ENCODE measurements around the gene SPCS1. TPM values are rescaled to one million over a fixed set of nuclear protein-coding genes. Genes with fewer than 3 reads are reported as not detected.

Gene SPCS1
- total and polyA plus RNA-seq, 7 donors: 55.7 to 133 (median 85.6) TPM

- Histone ChIP-seq H3K4me3 (peak overlapping the region; percentile 90), H3K4me1 (peaks cover 25% of the 10 kb centered on the region), H3K27me3 (ENCODE audit: insufficient read depth in 3 of 3, low read length in 2 of 3) (no peaks in the 10 kb centered on the region), H3K27ac (no peak overlapping the region), H3K36me3 (ENCODE audit: insufficient read depth in 1 of 2, low read depth in 1 of 2) (peaks cover 0 to 45% of the 10 kb centered on the region in 2 donors), H3K9me3 (no peaks in the 10 kb centered on the region)
- ATAC-seq (no peak), DNase-seq (no peak)
- TF ChIP-seq CTCF (IDR thresholded peaks at IDR 0.05): no peak
- intact Hi-C loops (cut with DNase I): no loop called here
- WGBS, 3 donors: 85 to 91% (median 89%) methylated on average over 4 of the region's 4 CpGs
Observed at GRCh38 chr3:52707585-52707984, 1.7 kb downstream of the SPCS1 start.

- Histone ChIP-seq H3K36me3 (ENCODE audit: insufficient read depth in 1 of 2, low read depth in 1 of 2) (peaks cover 0 to 46% of the 10 kb centered on the region in 2 donors), H3K27ac (no peak overlapping the region), H3K27me3 (ENCODE audit: insufficient read depth in 3 of 3, low read length in 2 of 3) (no peaks in the 10 kb centered on the region), H3K4me3 (no peak overlapping the region), H3K4me1 (peaks cover 11% of the 10 kb centered on the region), H3K9me3 (no peaks in the 10 kb centered on the region)
- intact Hi-C loops (cut with DNase I): no loop called here
- no peak for TF ChIP-seq CTCF (IDR thresholded peaks at IDR 0.05)
- no peak for ATAC-seq
- DNase-seq: no peak
- WGBS, 3 donors: 80 to 85% (median 82%) methylated on average over 2 of the region's 2 CpGs
Observed at GRCh38 chr3:52710512-52710911, 4.6 kb downstream of the SPCS1 start.

GRCh38 chr3:52712291-52713212 lies 6.6 kb downstream of the SPCS1 start:
- DNase-seq (peak in 1 of 2 donors; percentile 25), ATAC-seq (no peak)
- Histone ChIP-seq H3K36me3 (ENCODE audit: insufficient read depth in 1 of 2, low read depth in 1 of 2) (peaks cover 0 to 42% of the 10 kb centered on the region in 2 donors), H3K9me3 (no peaks in the 10 kb centered on the region), H3K4me1 (peaks cover 3% of the 10 kb centered on the region), H3K27ac (no peak overlapping the region), H3K4me3 (no peak overlapping the region), H3K27me3 (ENCODE audit: insufficient read depth in 3 of 3, low read length in 2 of 3) (no peaks in the 10 kb centered on the region)
- intact Hi-C loops (cut with DNase I): no loop called here
- TF ChIP-seq CTCF (IDR thresholded peaks at IDR 0.05): no peak
- 73 to 81% (median 78%) methylated on average over 17 of the region's 17 CpGs for WGBS, 3 donors

GRCh38 chr3:52714335-52715302 lies 8.7 kb downstream of the SPCS1 start:
- Histone ChIP-seq H3K36me3 (ENCODE audit: insufficient read depth in 1 of 2, low read depth in 1 of 2) (peaks cover 0 to 26% of the 10 kb centered on the region in 2 donors), H3K4me1 (no peaks in the 10 kb centered on the region), H3K9me3 (no peaks in the 10 kb centered on the region), H3K4me3 (no peak overlapping the region), H3K27me3 (ENCODE audit: insufficient read depth in 3 of 3, low read length in 2 of 3) (no peaks in the 10 kb centered on the region), H3K27ac (no peak overlapping the region)
- TF ChIP-seq CTCF (IDR thresholded peaks at IDR 0.05): no peak
- WGBS, 3 donors: 44 to 46% (median 45%) methylated on average over 32 to 39 of the region's 39 CpGs
- intact Hi-C loops (cut with DNase I): no loop called here
- ATAC-seq (peak in 2 of 4 donors; percentile 27 to 44), DNase-seq (no peak)
